K562 (cell line): ENCODE data around the gene DCST1. TPM values are rescaled to one million over a fixed set of nuclear protein-coding genes. Genes with fewer than 3 reads are reported as not detected.
A peak's percentile ranks its signal among the peaks of the same experiment; 100 is the strongest.

ENCODE experiments used
- CBFB ChIP-seq: sonication (generic); formaldehyde crosslinking; IDR thresholded peaks from 2 replicates; pipeline ENCODE4 v1.4.0; 2020; ENCODE audit warnings: mild to moderate bottlenecking, missing genetic modification reagents
- CREM ChIP-seq: IDR thresholded peaks from 2 replicates; pipeline ENCODE4 v1.6.1; 2014; ENCODE audit warnings: antibody characterized with exemption, low read depth
- GTF2F1 ChIP-seq: IDR thresholded peaks from 2 replicates; pipeline ENCODE4 v1.6.1; 2011; ENCODE audit warnings: low read depth, low read length, improper control_type of control experiment
- HINFP ChIP-seq: fragments of 450-650 bp; conservative IDR thresholded peaks from 2 replicates; pipeline ENCODE4 v1.6.1; 2016; ENCODE audit warnings: missing genetic modification characterization, low read depth, mild to moderate bottlenecking, control low read depth, missing compliant biosample characterization
- HNRNPL ChIP-seq: fragments of 200-400 bp; formaldehyde crosslinking; IDR thresholded peaks from 2 replicates; pipeline ENCODE4 v1.6.1; 2017; ENCODE audit warnings: low read depth, mild to moderate bottlenecking, low read length
- IRF9 ChIP-seq: fragments of 450-650 bp; IDR thresholded peaks from 2 replicates; pipeline ENCODE4 v1.6.1; 2016; ENCODE audit warnings: missing biosample characterization, missing genetic modification characterization
- MXD1 ChIP-seq: fragments of 250-450 bp; sonication (Bioruptor Pico); IDR thresholded peaks from 2 replicates; pipeline ENCODE4 v1.8.0; 2021; ENCODE audit warnings: borderline replicate concordance, mild to moderate bottlenecking, moderate library complexity; ENCODE audit not compliant: poor library complexity, severe bottlenecking
- MYC ChIP-seq, 2 experiments: fragments of 250-450 bp in 1 of 2; sonication (Bioruptor Pico) in 1 of 2; IDR thresholded peaks; 2 replicates each; pipeline versions ENCODE4 v1.5.1 to v1.6.1; 2012 to 2021; ENCODE audit warnings: low read depth in 2 of 2, borderline replicate concordance in 1 of 2, improper control_type of control experiment in 1 of 2, low read length in 1 of 2, mild to moderate bottlenecking in 1 of 2, moderate library complexity in 1 of 2
- NR1H2 ChIP-seq: sonication (generic); formaldehyde crosslinking; IDR thresholded peaks from 2 replicates; pipeline ENCODE4 v1.4.0; 2020; ENCODE audit warnings: mild to moderate bottlenecking, missing genetic modification reagents
- TCF7 ChIP-seq: sonication (generic); IDR thresholded peaks from 2 replicates; pipeline ENCODE4 v1.6.1; 2016; ENCODE audit warnings: antibody characterized with exemption, borderline replicate concordance
- ZC3H4 ChIP-seq: sonication (generic); formaldehyde crosslinking; IDR thresholded peaks from 2 replicates; pipeline ENCODE4 v1.9.0; 2021; ENCODE audit warnings: missing genetic modification reagents, borderline replicate concordance
- ZNF436 ChIP-seq: fragments of 250-450, 450-650 bp; sonication (Bioruptor Pico); formaldehyde crosslinking; IDR thresholded peaks from 2 replicates; pipeline ENCODE4 v1.7.0; 2020; ENCODE audit warnings: mild to moderate bottlenecking
- ZNF561 ChIP-seq: fragments of 450-650 bp; formaldehyde crosslinking; conservative IDR thresholded peaks from 2 replicates; pipeline ENCODE4 v1.4.0; 2020; ENCODE audit warnings: mild to moderate bottlenecking, moderate library complexity
- polyA plus RNA-seq, 8 experiments: library from polyadenylated mRNA; depleted of rRNA in 4 of 8; stranded (reverse) in 5 of 8; unstranded in 3 of 8; fragments of >200 nt; fragmentation: Nextera tagmentation in 2 of 8; fragmentation: Illumina TruSeq in 1 of 8; extraction: Ambion mirVana in 2 of 8; extraction: Trizol in 1 of 8; gene quantifications; 2 replicates each; pipeline versions ENCODE4 v1.2.1 to v1.2.3, GENCODE V29; 2011 to 2014; ENCODE audit warnings: inconsistent platforms in 1 of 8, missing spikeins in 1 of 8
- total RNA-seq, 7 experiments: library from RNA; depleted of rRNA in 6 of 7; stranded (reverse); fragments of >200 nt in 6 of 7; fragmentation: Illumina TruSeq in 2 of 7; extraction: Trizol in 2 of 7; gene quantifications; 2 replicates each; pipeline versions ENCODE4 v1.2.1 to v1.2.3, GENCODE V29; 2011 to 2021; ENCODE audit warnings: low replicate concordance in 1 of 7

The DCST1 gene
- total and polyA plus RNA-seq, 9 of the 15 experiments (the other 6 are each of a cell fraction or from before 2014, with no cell fraction given) = not detected

- TF ChIP-seq CBFB (CRISPR knock-in tag) = peak; percentile 38; the same call in 1 of the 2 replicates
- no peak for TF ChIP-seq ZC3H4 (CRISPR knock-in tag)
- TF ChIP-seq NR1H2 (CRISPR knock-in tag) = peak; percentile 78; the same call in 1 of the 2 replicates
- no peak for TF ChIP-seq HINFP (tag)
- TF ChIP-seq MYC (IDR thresholded peaks at IDR 0.05; ENCODE audit: low read depth, low read length) = no peak
- no peak for TF ChIP-seq MYC (CRISPR knock-in tag; IDR thresholded peaks at IDR 0.05; ENCODE audit: borderline replicate concordance, low read depth)
- 0 out of 2 replicates have a peak, but pooled peaks have one; percentile 17 for TF ChIP-seq GTF2F1
- no peak for TF ChIP-seq TCF7
- TF ChIP-seq HNRNPL = no peak
- TF ChIP-seq ZNF561 (CRISPR knock-in tag) = no peak
- TF ChIP-seq IRF9 (tag) = no peak
- TF ChIP-seq CREM = no peak
- TF ChIP-seq ZNF436 (CRISPR knock-in tag) = no peak
- no peak for TF ChIP-seq MXD1 (CRISPR knock-in tag)
These were observed 50.5 kb downstream of the DCST1 start (continued) for GRCh38 chr1:155083865-155084721.
